OCI-LY3 (cell line): ENCODE measurements around the gene MYL12B.

Experiments
- EZH2phosphoT487 ChIP-seq: fragments of 200-600 bp; shearing (Covaris generic); IDR thresholded peaks from 2 replicates; pipeline ENCODE4 v1.6.1; 2018; ENCODE audit warnings: antibody characterized with exemption, mixed run types, low read depth
- TF ChIP-seq, protein P1 (sequence below): fragments of 200-600, 300-600 bp; sonication (generic); IDR thresholded peaks from 2 replicates; pipeline ENCODE4 v1.5.1; 2014; ENCODE audit warnings: antibody characterized with exemption, low read length, low read depth

DNA sequence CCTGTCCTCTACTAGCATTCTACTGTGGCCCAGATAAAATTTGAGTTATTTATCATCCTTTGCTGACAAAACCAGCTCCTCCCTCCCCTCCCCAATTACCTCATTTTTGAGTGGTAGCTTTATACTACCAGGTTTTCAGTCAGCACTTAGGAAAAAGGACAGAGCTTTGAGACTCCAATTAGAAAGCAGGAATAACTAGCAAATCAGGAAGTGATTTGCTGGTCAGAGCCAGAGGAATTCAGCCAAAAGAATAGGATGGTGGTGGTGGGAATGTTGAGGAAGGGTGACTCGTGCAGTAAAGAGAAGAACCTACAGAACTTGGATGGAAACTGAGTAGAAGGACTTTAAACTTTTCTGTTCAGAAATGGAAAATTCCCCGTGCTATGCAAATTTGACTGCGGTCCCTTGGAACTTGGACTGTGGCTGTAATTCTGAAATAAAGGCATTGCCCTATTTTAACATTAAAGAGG is 3.7 kb downstream of the MYL12B start:
- TF ChIP-seq, protein P1, sequence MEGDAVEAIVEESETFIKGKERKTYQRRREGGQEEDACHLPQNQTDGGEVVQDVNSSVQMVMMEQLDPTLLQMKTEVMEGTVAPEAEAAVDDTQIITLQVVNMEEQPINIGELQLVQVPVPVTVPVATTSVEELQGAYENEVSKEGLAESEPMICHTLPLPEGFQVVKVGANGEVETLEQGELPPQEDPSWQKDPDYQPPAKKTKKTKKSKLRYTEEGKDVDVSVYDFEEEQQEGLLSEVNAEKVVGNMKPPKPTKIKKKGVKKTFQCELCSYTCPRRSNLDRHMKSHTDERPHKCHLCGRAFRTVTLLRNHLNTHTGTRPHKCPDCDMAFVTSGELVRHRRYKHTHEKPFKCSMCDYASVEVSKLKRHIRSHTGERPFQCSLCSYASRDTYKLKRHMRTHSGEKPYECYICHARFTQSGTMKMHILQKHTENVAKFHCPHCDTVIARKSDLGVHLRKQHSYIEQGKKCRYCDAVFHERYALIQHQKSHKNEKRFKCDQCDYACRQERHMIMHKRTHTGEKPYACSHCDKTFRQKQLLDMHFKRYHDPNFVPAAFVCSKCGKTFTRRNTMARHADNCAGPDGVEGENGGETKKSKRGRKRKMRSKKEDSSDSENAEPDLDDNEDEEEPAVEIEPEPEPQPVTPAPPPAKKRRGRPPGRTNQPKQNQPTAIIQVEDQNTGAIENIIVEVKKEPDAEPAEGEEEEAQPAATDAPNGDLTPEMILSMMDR, result no peak
- no peak for TF ChIP-seq EZH2phosphoT487
